Ovary (tissue), 9 donors: Measurements from ENCODE around the gene CASP10. TPM values are rescaled to one million over a fixed set of nuclear protein-coding genes. Genes with fewer than 3 reads are reported as not detected.

Experiments
- DNase-seq, 5 donors: peaks; one replicate each; pipeline ENCODE4 v3.0.0-alpha.2; 2019 to 2020
- H3K27ac ChIP-seq, 2 donors: fragments of 200-600 bp; one replicate each; pipeline versions ENCODE4 v1.5.1 to v1.8.0; 2019 to 2022
- H3K27me3 ChIP-seq: fragments of 200-600 bp; one replicate; pipeline ENCODE4 v1.8.0; 2022
- H3K36me3 ChIP-seq: fragments of 200-600 bp; sonication (generic); one replicate; pipeline ENCODE4 v1.5.1; 2019
- H3K4me1 ChIP-seq: one replicate; pipeline ENCODE4 v1.8.1; 2013; ENCODE audit warnings: mild to moderate bottlenecking, moderate library complexity; ENCODE audit not compliant: insufficient read depth
- H3K4me3 ChIP-seq: fragments of 200-600 bp; sonication (generic); one replicate; pipeline ENCODE4 v1.5.1; 2017
- H3K9me3 ChIP-seq, 2 donors: fragments of 200-600 bp in 1 of 2; sonication (generic) in 1 of 2; one replicate each; pipeline versions ENCODE4 v1.5.1 to v1.8.1; 2013 to 2019; ENCODE audit warnings: mild to moderate bottlenecking in 1 of 2, moderate library complexity in 1 of 2
- CTCF ChIP-seq, 3 donors: fragments of 450-650 bp in 2 of 3; fragments of 200-600 bp in 1 of 3; IDR thresholded peaks; one replicate each; pipeline versions ENCODE4 v1.5.1 to v1.8.0; 2016 to 2022; ENCODE audit warnings: antibody characterized with exemption in 3 of 3, mild to moderate bottlenecking in 1 of 3
- EP300 ChIP-seq: sonication (generic); formaldehyde crosslinking; IDR thresholded peaks from one replicate; pipeline ENCODE4 v1.6.1; 2017; ENCODE audit warnings: antibody characterized with exemption
- POLR2A ChIP-seq: fragments of 450-650 bp; IDR thresholded peaks from one replicate; pipeline ENCODE4 v1.6.1; 2017; ENCODE audit warnings: antibody characterized with exemption, mild to moderate bottlenecking, moderate library complexity
- WGBS, 3 donors: extraction: QIAGEN DNeasy Blood & Tissue Kit in 1 of 3; methylation state at CpG; one replicate each; pipeline versions ENCODE4 v1.1.5 to v1.1.7; 2013 to 2017; 5-methylcytosine and 5-hydroxymethylcytosine counted together
- intact Hi-C, 4 donors: fragments of 100-400 bp; cut with DNase I; formaldehyde crosslinking; loops; one replicate each; pipeline versions ENCODE4 v1.11.0 to v1.15.1; 2022 to 2023
- polyA plus RNA-seq, 2 donors: library from polyadenylated mRNA; stranded (reverse); fragments of 200-250 nt in 1 of 2; fragments of 350-450 nt in 1 of 2; fragmentation: Illumina TruSeq in 1 of 2; extraction: RNeasy Lipid Tissue Mini Kit (QIAGEN cat#74804) in 1 of 2; gene quantifications; one replicate each; pipeline ENCODE4 v1.2.3, GENCODE V29; 2013 to 2014
- total RNA-seq, 7 donors: library from RNA; depleted of rRNA in 2 of 7; stranded (reverse); fragments of >200 nt in 2 of 7; fragmentation: NEBNext Ultra II Directional in 3 of 7; extraction: Animal tissue kit (Norgen Biotek cat#: 25700) in 3 of 7; gene quantifications; one replicate each; pipeline versions ENCODE4 v1.1.0 to v1.2.4, GENCODE V29; 2016 to 2023
- donor health status: DM: no; HTN: no; CAD: no; lungs with moderate emphysema.
- donor health status: DM: no; HTN: no; CAD: no.
- donor health status: Bipolar disorder and iron deficiency.
- donor health status: DM: yes; HTN: yes; CAD: no.
- donor health status: DM: no; HTN: no; CAD: no.
- donor health status: DM: yes; HTN: yes; CAD: no.

The CASP10 gene
- total and polyA plus RNA-seq, 9 donors: 2.1 to 19.0 (median 3.8) TPM

- H3K9me3 ChIP-seq: no peaks in the 10 kb centered on the region
- DNase-seq: no peak
- intact Hi-C loops: no loop called here
- WGBS, 3 donors: 58 to 78% (median 68%) methylated on average over 1 of the region's 1 CpG
- no peak overlapping the region for H3K27ac ChIP-seq
- TF ChIP-seq EP300 (no peak), POLR2A (no peak), CTCF (IDR thresholded peaks at IDR 0.05) (no peak)
- H3K4me1 ChIP-seq: no peaks in the 10 kb centered on the region
- H3K27me3 ChIP-seq: no peaks in the 10 kb centered on the region
- no peak overlapping the region for H3K4me3 ChIP-seq
- no peaks in the 10 kb centered on the region for H3K36me3 ChIP-seq
Measured at GRCh38 chr2:201216918-201217317, 34.0 kb downstream of the CASP10 start.

DNA sequence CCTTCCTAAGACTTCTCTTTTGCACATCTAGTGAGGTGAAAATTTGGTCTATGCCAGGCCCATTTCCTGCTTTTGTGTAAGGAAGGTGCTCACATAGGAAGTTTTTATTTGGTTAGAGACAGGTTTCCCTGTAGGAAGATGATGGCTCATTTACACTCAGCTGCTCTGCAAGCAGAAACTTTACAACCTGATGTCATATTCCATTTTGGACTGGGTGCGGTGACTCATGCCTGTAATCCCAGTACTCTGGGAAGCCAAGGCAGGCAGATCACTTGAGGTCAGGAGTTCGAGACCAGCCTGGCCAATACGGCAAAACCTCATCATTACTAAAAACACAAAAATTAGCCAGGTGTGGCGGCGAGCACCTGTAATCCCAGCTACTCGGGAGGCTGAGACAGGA lies 35.8 kb downstream of the CASP10 start:
- Histone ChIP-seq H3K4me1 (no peaks in the 10 kb centered on the region), H3K27ac (no peak overlapping the region), H3K9me3 (no peaks in the 10 kb centered on the region), H3K4me3 (no peak overlapping the region), H3K36me3 (no peaks in the 10 kb centered on the region), H3K27me3 (no peaks in the 10 kb centered on the region)
- no peak for DNase-seq
- intact Hi-C loops: no loop called here
- no peak for TF ChIP-seq POLR2A
- no peak for TF ChIP-seq CTCF (IDR thresholded peaks at IDR 0.05)
- no peak for TF ChIP-seq EP300
- 91 to 97% (median 93%) methylated on average over 6 of the region's 6 CpGs for WGBS, 3 donors

GRCh38 chr2:201219328-201220096 lies 36.6 kb downstream of the CASP10 start:
- H3K4me3 ChIP-seq: no peak overlapping the region
- WGBS, 3 donors: 89 to 92% (median 91%) methylated on average over 5 of the region's 5 CpGs
- no peaks in the 10 kb centered on the region for H3K36me3 ChIP-seq
- DNase-seq: no peak
- intact Hi-C loops: no loop called here
- H3K27ac ChIP-seq: no peak overlapping the region
- H3K9me3 ChIP-seq: no peaks in the 10 kb centered on the region
- no peak for TF ChIP-seq EP300
- TF ChIP-seq CTCF (IDR thresholded peaks at IDR 0.05): no peak
- no peak for TF ChIP-seq POLR2A
- no peaks in the 10 kb centered on the region for H3K27me3 ChIP-seq
- H3K4me1 ChIP-seq: no peaks in the 10 kb centered on the region

DNA sequence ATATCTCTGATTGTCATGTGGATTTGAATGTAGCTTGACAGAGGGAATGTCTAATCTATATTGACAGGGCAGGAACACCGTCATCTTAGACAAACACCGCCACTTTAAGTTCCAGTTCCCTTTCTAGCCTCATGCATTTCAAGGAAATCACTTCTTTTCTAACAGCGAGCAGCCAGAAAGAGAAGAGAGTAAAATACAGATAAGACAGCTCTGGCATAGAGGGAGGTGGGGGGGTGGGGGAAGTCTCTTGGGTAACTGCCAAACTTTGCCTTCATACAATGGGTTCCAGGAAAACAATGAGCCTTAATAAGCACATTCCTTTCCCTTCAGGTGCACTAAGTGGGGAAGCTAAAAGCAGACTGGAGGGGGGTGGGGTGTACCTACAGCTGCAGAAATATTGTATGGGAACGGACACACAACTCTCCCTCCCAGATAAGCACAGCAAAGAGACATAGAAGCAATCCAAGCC lies 37.2 kb downstream of the CASP10 start:
- H3K4me1 ChIP-seq: no peaks in the 10 kb centered on the region
- no peak for DNase-seq
- no peak overlapping the region for H3K27ac ChIP-seq
- H3K27me3 ChIP-seq: no peaks in the 10 kb centered on the region
- H3K9me3 ChIP-seq: no peaks in the 10 kb centered on the region
- intact Hi-C loops: no loop called here
- TF ChIP-seq CTCF (IDR thresholded peaks at IDR 0.05) (no peak), EP300 (no peak), POLR2A (no peak)
- 33 to 44% (median 41%) methylated on average over 4 of the region's 4 CpGs for WGBS, 3 donors
- H3K36me3 ChIP-seq: no peaks in the 10 kb centered on the region
- no peak overlapping the region for H3K4me3 ChIP-seq
